Nephron (organoid): ENCODE measurements around the gene OR52N1.

ENCODE experiments used
- H3K27ac Mint-ChIP-seq, 3 experiments: 2 replicates each; pipeline ENCODE4 v1.8.0; 2020; ENCODE audit warnings: mixed read lengths in 3 of 3, mild to moderate bottlenecking in 2 of 3, moderate library complexity in 1 of 3
- H3K27me3 Mint-ChIP-seq: 2 replicates; pipeline ENCODE4 v1.8.0; 2021; ENCODE audit warnings: low read depth, mild to moderate bottlenecking, moderate library complexity, mixed read lengths
- H3K36me3 Mint-ChIP-seq: 2 replicates; pipeline ENCODE4 v1.8.0; 2020; ENCODE audit warnings: low read depth, mixed read lengths
- H3K4me1 Mint-ChIP-seq: 2 replicates; pipeline ENCODE4 v1.8.0; 2020; ENCODE audit warnings: mixed read lengths
- H3K4me3 Mint-ChIP-seq, 3 experiments: 2 replicates each; pipeline ENCODE4 v1.8.0; 2020; ENCODE audit warnings: mild to moderate bottlenecking in 3 of 3, mixed read lengths in 3 of 3, moderate library complexity in 2 of 3
- H3K9me3 Mint-ChIP-seq: 2 replicates; pipeline ENCODE4 v1.8.0; 2020; ENCODE audit warnings: mixed read lengths
- CTCF ChIP-seq, 3 experiments: fragments of 200-600 bp; sonication (generic); IDR thresholded peaks; one replicate each; pipeline ENCODE4 v1.5.0; 2021; ENCODE audit warnings: antibody characterized with exemption in 3 of 3; ENCODE audit not compliant: unreplicated experiment in 3 of 3

Gene OR52N1

GRCh38 chr11:5809905-5810795, 19.1 kb upstream of the OR52N1 start:
- no peak for TF ChIP-seq CTCF (IDR thresholded peaks at IDR 0.05; ENCODE audit: unreplicated experiment in 3 of 3)
- H3K27ac Mint-ChIP-seq, result no peak overlapping the region
- H3K4me1 Mint-ChIP-seq, result peaks cover 5% of the 10 kb centered on the region
- H3K9me3 Mint-ChIP-seq, result no peaks in the 10 kb centered on the region
- no peak overlapping the region for H3K4me3 Mint-ChIP-seq
- H3K36me3 Mint-ChIP-seq, result no peaks in the 10 kb centered on the region
- peaks cover 16% of the 10 kb centered on the region for H3K27me3 Mint-ChIP-seq

GRCh38 chr11:5809122-5809519, 18.1 kb upstream of the OR52N1 start:
- H3K9me3 Mint-ChIP-seq, result no peaks in the 10 kb centered on the region
- H3K27ac Mint-ChIP-seq, result no peak overlapping the region
- H3K27me3 Mint-ChIP-seq, result peaks cover 16% of the 10 kb centered on the region
- H3K36me3 Mint-ChIP-seq, result no peaks in the 10 kb centered on the region
- peak overlapping the region; percentile 82 to 87 (median 84) for H3K4me3 Mint-ChIP-seq
- H3K4me1 Mint-ChIP-seq, result peaks cover 5% of the 10 kb centered on the region
- TF ChIP-seq CTCF (IDR thresholded peaks at IDR 0.05; ENCODE audit: unreplicated experiment in 3 of 3), result no peak

- H3K27me3 Mint-ChIP-seq, result peaks cover 16% of the 10 kb centered on the region
- peak within 1 kb of the TSS; percentile 82 to 87 (median 84) for H3K4me3 Mint-ChIP-seq
- H3K9me3 Mint-ChIP-seq, result no peaks in the 10 kb centered on the region
- peak; percentile 79 to 88 (median 85) for TF ChIP-seq CTCF (IDR thresholded peaks at IDR 0.05; ENCODE audit: unreplicated experiment in 3 of 3)
- no peak within 1 kb of the TSS for H3K27ac Mint-ChIP-seq
- H3K36me3 Mint-ChIP-seq, result no peaks in the 10 kb centered on the region
- peaks cover 5% of the 10 kb centered on the region for H3K4me1 Mint-ChIP-seq
Observed at GRCh38 chr11:5808500-5809121, 17.5 kb upstream of the OR52N1 start, which contains the start of gene OR52N2. TSS of gene OR52N2 (plus strand) at chr11:5808924. CDS start at chr11:5820336, 11,412 bp downstream.

GRCh38 chr11:5807580-5807979, 16.5 kb upstream of the OR52N1 start:
- H3K27me3 Mint-ChIP-seq, result peaks cover 18% of the 10 kb centered on the region
- H3K4me1 Mint-ChIP-seq, result peaks cover 5% of the 10 kb centered on the region
- no peak for TF ChIP-seq CTCF (IDR thresholded peaks at IDR 0.05; ENCODE audit: unreplicated experiment in 3 of 3)
- H3K36me3 Mint-ChIP-seq, result no peaks in the 10 kb centered on the region
- peak overlapping the region in 1 of 3 experiments; percentile 9 for H3K4me3 Mint-ChIP-seq
- H3K27ac Mint-ChIP-seq, result no peak overlapping the region
- no peaks in the 10 kb centered on the region for H3K9me3 Mint-ChIP-seq

GRCh38 chr11:5803982-5804381, 12.9 kb upstream of the OR52N1 start:
- Mint-ChIP-seq H3K4me1 (peaks cover 2% of the 10 kb centered on the region), H3K9me3 (no peaks in the 10 kb centered on the region), H3K36me3 (no peaks in the 10 kb centered on the region), H3K4me3 (no peak overlapping the region), H3K27me3 (peaks cover 13% of the 10 kb centered on the region), H3K27ac (no peak overlapping the region)
- TF ChIP-seq CTCF (IDR thresholded peaks at IDR 0.05; ENCODE audit: unreplicated experiment in 3 of 3), result no peak
